Thyroid gland (tissue), 4 donors: ENCODE results near the gene SYT9.

Experiments
- POLR2A ChIP-seq, 2 donors: fragments of 450-650 bp; IDR thresholded peaks; one replicate each; pipeline ENCODE4 v1.6.1; 2017; ENCODE audit warnings: antibody characterized with exemption in 2 of 2, mild to moderate bottlenecking in 2 of 2, moderate library complexity in 1 of 2
- TF ChIP-seq, protein P1 (sequence below), 6 experiments: fragments of 200-600 bp in 3 of 6; fragments of 450-650 bp in 3 of 6; sonication (generic) in 3 of 6; IDR thresholded peaks; one replicate each; pipeline ENCODE4 v1.5.1; 2016 to 2019; ENCODE audit warnings: antibody characterized with exemption in 6 of 6, mild to moderate bottlenecking in 2 of 6, inconsistent platforms in 1 of 6, moderate library complexity in 1 of 6

DNA sequence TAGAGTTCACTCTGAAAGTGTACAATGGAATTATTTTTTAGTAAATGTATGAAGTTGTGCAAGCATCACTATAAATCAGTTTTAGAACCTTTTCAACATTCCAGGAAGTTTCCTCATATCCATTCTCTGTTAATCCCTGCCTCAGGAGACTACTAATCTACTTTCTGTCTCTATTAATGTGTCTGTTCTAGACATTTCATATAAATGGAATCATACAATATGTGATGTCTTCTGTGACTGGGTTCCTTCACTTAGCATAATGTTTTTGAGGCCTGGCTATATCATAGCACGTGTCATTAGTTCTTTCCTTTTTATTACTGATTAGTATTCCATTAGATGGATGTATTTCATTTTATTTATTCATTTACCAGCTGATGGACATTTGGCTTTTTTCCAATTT lies 17.1 kb downstream of the SYT9 start:
- TF ChIP-seq, protein P1, sequence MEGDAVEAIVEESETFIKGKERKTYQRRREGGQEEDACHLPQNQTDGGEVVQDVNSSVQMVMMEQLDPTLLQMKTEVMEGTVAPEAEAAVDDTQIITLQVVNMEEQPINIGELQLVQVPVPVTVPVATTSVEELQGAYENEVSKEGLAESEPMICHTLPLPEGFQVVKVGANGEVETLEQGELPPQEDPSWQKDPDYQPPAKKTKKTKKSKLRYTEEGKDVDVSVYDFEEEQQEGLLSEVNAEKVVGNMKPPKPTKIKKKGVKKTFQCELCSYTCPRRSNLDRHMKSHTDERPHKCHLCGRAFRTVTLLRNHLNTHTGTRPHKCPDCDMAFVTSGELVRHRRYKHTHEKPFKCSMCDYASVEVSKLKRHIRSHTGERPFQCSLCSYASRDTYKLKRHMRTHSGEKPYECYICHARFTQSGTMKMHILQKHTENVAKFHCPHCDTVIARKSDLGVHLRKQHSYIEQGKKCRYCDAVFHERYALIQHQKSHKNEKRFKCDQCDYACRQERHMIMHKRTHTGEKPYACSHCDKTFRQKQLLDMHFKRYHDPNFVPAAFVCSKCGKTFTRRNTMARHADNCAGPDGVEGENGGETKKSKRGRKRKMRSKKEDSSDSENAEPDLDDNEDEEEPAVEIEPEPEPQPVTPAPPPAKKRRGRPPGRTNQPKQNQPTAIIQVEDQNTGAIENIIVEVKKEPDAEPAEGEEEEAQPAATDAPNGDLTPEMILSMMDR (IDR thresholded peaks at IDR 0.05) = no peak
- TF ChIP-seq POLR2A (IDR thresholded peaks at IDR 0.05) = no peak
